IMR-90 (cell line): ENCODE measurements around the gene TM2D1.

Experiments
- MAFK ChIP-seq: IDR thresholded peaks from 2 replicates; pipeline ENCODE4 v1.6.1; 2012; ENCODE audit warnings: low read depth, low read length, improper control_type of control experiment
- POLR2A ChIP-seq: IDR thresholded peaks from 2 replicates; pipeline ENCODE4 v1.6.1; 2012; ENCODE audit warnings: mild to moderate bottlenecking, low read depth, low read length
- RAD21 ChIP-seq: IDR thresholded peaks from 2 replicates; pipeline ENCODE4 v1.6.1; 2012; ENCODE audit warnings: low read length, improper control_type of control experiment
- RFX5 ChIP-seq: IDR thresholded peaks from 2 replicates; pipeline ENCODE4 v1.8.0; 2012; ENCODE audit warnings: low read depth, mild to moderate bottlenecking, low read length, moderate library complexity
- TF ChIP-seq, protein P1 (sequence below): conservative IDR thresholded peaks from 2 replicates; pipeline ENCODE4 v1.5.1; 2012; ENCODE audit warnings: mild to moderate bottlenecking, low read depth, low read length, improper control_type of control experiment

DNA sequence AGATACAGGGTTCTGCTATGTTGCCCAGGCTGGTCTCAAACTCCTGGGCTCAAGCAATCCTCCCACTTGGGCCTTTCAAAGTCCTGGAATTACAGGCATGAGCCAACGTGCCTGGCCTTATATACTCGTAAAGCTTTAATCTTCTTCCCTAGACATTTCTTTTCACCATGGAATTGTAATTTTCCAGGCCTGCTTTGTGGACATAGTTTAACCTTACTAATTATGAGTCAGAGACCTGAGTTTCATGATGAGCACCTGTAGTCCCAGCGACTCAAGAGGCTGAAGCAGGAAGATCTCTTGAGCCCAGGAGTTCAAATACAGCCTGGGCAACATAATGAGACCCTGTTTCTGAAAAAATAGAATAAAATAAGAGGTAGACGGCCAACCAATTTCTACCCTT lies 29.6 kb upstream of the TM2D1 start:
- TF ChIP-seq, protein P1, sequence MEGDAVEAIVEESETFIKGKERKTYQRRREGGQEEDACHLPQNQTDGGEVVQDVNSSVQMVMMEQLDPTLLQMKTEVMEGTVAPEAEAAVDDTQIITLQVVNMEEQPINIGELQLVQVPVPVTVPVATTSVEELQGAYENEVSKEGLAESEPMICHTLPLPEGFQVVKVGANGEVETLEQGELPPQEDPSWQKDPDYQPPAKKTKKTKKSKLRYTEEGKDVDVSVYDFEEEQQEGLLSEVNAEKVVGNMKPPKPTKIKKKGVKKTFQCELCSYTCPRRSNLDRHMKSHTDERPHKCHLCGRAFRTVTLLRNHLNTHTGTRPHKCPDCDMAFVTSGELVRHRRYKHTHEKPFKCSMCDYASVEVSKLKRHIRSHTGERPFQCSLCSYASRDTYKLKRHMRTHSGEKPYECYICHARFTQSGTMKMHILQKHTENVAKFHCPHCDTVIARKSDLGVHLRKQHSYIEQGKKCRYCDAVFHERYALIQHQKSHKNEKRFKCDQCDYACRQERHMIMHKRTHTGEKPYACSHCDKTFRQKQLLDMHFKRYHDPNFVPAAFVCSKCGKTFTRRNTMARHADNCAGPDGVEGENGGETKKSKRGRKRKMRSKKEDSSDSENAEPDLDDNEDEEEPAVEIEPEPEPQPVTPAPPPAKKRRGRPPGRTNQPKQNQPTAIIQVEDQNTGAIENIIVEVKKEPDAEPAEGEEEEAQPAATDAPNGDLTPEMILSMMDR: no peak
- TF ChIP-seq POLR2A (no peak), RFX5 (no peak), MAFK (no peak), RAD21 (no peak)
